ENCODE data around the gene WWOX.

WWOX gene

DNA sequence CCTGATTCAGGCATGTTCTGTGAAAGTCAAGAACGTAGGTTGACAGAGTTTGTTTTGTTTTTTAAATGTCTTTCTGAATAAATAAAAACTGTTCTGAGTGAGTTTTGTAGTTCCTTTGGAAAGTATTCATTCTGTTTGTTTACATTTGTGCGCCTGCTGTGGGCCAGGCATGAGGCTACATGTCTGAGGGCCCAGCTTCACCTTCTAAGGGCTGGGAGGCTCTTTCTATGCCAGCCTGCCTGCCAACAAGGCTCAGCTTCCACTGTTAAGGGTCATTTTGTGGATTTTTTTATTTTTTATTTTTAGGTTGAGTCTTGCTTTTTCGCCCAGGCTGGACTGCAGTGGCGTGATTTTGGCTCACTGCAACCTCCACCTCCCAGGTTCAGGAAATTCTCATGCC is 6.1 kb downstream of the WWOX start:
- Histone ChIP-seq H3K27ac (ENCODE audit: low read length) (no peak overlapping the region), H4K20me1 (ENCODE audit: insufficient read depth, low read length) (no peaks in the 10 kb centered on the region), H3F3A (ENCODE audit: insufficient read depth, low read length) (no peaks in the 10 kb centered on the region), H3K4me2 (ENCODE audit: low read depth, low read length) (no peak overlapping the region), H3K9ac (ENCODE audit: low read length) (no peak overlapping the region), H3K9me2 (replicated peaks; ENCODE audit: insufficient read depth, low read length) (no peaks in the 10 kb centered on the region), H3K4me1 (ENCODE audit: low read length) (no peaks in the 10 kb centered on the region), H3K9me3 (replicated peaks; ENCODE audit: insufficient read depth, low read length) (no peaks in the 10 kb centered on the region), H3K4me3 (ENCODE audit: low read length) (no peak overlapping the region), H3K36me3 (replicated peaks; ENCODE audit: insufficient read depth, low read length) (no peaks in the 10 kb centered on the region), H3K27me3 (replicated peaks; ENCODE audit: insufficient read depth, low read length) (no peaks in the 10 kb centered on the region), H3K79me2 (ENCODE audit: low read length) (no peaks in the 10 kb centered on the region), H2AFZ (ENCODE audit: low read length) (no peak overlapping the region)
- no peak for DNase-seq
- no peak for TF ChIP-seq EZH2phosphoT487 (IDR thresholded peaks at IDR 0.05; ENCODE audit: low read length)
- TF ChIP-seq EZH2 (optimal IDR thresholded peaks at IDR 0.05; ENCODE audit: low read depth, low read length), result no peak
- TF ChIP-seq CTCF (IDR thresholded peaks at IDR 0.05; ENCODE audit: low read length), result no peak

DNA sequence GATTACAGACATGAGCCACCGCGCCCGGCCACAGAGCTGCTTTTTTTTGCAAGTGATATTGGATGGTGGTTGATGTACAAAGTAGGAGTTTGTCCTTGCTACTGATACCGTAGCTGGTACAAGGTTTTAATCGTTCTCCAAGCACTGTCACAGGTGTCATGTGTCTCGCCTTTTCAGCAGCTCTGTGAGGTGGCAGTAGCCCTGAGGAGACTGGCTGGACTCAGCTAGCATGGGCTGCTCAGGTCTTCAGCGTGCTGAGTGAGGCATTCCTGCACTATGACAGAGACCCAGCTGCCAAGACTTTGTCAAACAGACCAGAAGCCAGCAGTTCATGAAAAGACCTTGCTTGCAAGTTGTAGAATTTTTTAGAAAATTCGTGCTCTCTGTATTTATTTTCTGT is 7.2 kb downstream of the WWOX start:
- H3K27me3 ChIP-seq (replicated peaks; ENCODE audit: insufficient read depth, low read length), result no peaks in the 10 kb centered on the region
- H3K9ac ChIP-seq (ENCODE audit: low read length), result no peak overlapping the region
- H3F3A ChIP-seq (ENCODE audit: insufficient read depth, low read length), result no peaks in the 10 kb centered on the region
- H3K9me3 ChIP-seq (replicated peaks; ENCODE audit: insufficient read depth, low read length), result no peaks in the 10 kb centered on the region
- no peak overlapping the region for H3K4me3 ChIP-seq (ENCODE audit: low read length)
- no peaks in the 10 kb centered on the region for H3K79me2 ChIP-seq (ENCODE audit: low read length)
- no peak overlapping the region for H3K4me2 ChIP-seq (ENCODE audit: low read depth, low read length)
- no peak overlapping the region for H2AFZ ChIP-seq (ENCODE audit: low read length)
- H3K4me1 ChIP-seq (ENCODE audit: low read length), result no peaks in the 10 kb centered on the region
- H3K27ac ChIP-seq (ENCODE audit: low read length), result no peak overlapping the region
- no peak for DNase-seq
- no peaks in the 10 kb centered on the region for H3K9me2 ChIP-seq (replicated peaks; ENCODE audit: insufficient read depth, low read length)
- TF ChIP-seq EZH2phosphoT487 (IDR thresholded peaks at IDR 0.05; ENCODE audit: low read length), result no peak
- no peak for TF ChIP-seq EZH2 (optimal IDR thresholded peaks at IDR 0.05; ENCODE audit: low read depth, low read length)
- TF ChIP-seq CTCF (IDR thresholded peaks at IDR 0.05; ENCODE audit: low read length), result no peak
- H4K20me1 ChIP-seq (ENCODE audit: insufficient read depth, low read length), result no peaks in the 10 kb centered on the region
- no peaks in the 10 kb centered on the region for H3K36me3 ChIP-seq (replicated peaks; ENCODE audit: insufficient read depth, low read length)

DNA sequence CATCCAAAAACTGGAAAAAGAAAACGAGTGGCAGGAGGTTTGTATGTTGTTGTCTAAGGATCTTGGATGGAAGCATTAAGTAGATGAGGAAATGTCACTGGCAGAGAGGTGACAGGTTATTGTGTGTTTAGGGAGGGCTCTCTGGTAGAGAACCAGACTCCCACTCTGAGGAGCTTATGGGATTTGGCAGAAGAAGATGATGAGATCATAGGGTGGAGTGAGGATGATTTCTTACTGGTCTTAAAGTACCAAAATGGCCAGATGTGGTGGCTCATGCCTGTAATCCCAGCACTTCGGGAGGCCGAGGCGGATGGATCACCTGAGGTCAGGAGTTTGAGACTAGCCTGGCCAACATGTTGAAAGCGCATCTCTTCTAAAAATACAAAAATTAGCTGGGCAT is 9.0 kb downstream of the WWOX start:
- Histone ChIP-seq H3K4me3 (ENCODE audit: low read length) (no peak overlapping the region), H2AFZ (ENCODE audit: low read length) (no peak overlapping the region), H3K9ac (ENCODE audit: low read length) (no peak overlapping the region), H4K20me1 (ENCODE audit: insufficient read depth, low read length) (no peaks in the 10 kb centered on the region), H3K4me2 (ENCODE audit: low read depth, low read length) (no peak overlapping the region), H3K4me1 (ENCODE audit: low read length) (no peaks in the 10 kb centered on the region), H3K27me3 (replicated peaks; ENCODE audit: insufficient read depth, low read length) (no peaks in the 10 kb centered on the region), H3F3A (ENCODE audit: insufficient read depth, low read length) (no peaks in the 10 kb centered on the region), H3K79me2 (ENCODE audit: low read length) (no peaks in the 10 kb centered on the region), H3K36me3 (replicated peaks; ENCODE audit: insufficient read depth, low read length) (no peaks in the 10 kb centered on the region), H3K9me3 (replicated peaks; ENCODE audit: insufficient read depth, low read length) (no peaks in the 10 kb centered on the region), H3K27ac (ENCODE audit: low read length) (no peak overlapping the region), H3K9me2 (replicated peaks; ENCODE audit: insufficient read depth, low read length) (no peaks in the 10 kb centered on the region)
- no peak for DNase-seq
- TF ChIP-seq EZH2phosphoT487 (IDR thresholded peaks at IDR 0.05; ENCODE audit: low read length) (no peak), EZH2 (optimal IDR thresholded peaks at IDR 0.05; ENCODE audit: low read depth, low read length) (no peak), CTCF (IDR thresholded peaks at IDR 0.05; ENCODE audit: low read length) (no peak)

Data from MM.1S (cell line).